ENCODE measurements around the gene XXYLT1.
"Not testable (repeated sequence)": the region's sequence is repeated elsewhere in the genome, so short reads cannot be mapped to it uniquely, and the experiment has no call there.

XXYLT1 gene

GRCh38 chr3:195096484-195097330 lies 174.3 kb downstream of the XXYLT1 start:
- no peak for DNase-seq (ENCODE audit: low read depth)

- no peak for DNase-seq (ENCODE audit: low read depth)
Measured at GRCh38 chr3:195096053-195096452, 174.9 kb downstream of the XXYLT1 start.

DNA sequence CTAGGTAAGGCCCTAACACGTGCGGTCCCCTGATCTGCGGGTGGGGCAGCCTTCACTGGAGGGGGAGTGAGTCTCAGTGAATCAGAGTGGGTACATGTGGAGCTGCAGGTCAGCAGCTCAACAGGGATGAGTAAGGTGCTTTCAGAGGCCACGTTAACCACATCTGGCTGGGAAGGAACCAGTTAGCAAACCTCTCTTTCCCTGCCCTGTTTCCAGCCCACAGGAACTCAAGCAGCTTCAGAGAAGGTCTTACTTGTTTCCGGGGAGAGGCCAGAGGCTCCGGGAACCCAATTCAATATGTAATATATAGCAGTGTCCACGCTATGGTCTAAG lies 175.3 kb downstream of the XXYLT1 start:
- DNase-seq (ENCODE audit: low read depth): no peak

DNA sequence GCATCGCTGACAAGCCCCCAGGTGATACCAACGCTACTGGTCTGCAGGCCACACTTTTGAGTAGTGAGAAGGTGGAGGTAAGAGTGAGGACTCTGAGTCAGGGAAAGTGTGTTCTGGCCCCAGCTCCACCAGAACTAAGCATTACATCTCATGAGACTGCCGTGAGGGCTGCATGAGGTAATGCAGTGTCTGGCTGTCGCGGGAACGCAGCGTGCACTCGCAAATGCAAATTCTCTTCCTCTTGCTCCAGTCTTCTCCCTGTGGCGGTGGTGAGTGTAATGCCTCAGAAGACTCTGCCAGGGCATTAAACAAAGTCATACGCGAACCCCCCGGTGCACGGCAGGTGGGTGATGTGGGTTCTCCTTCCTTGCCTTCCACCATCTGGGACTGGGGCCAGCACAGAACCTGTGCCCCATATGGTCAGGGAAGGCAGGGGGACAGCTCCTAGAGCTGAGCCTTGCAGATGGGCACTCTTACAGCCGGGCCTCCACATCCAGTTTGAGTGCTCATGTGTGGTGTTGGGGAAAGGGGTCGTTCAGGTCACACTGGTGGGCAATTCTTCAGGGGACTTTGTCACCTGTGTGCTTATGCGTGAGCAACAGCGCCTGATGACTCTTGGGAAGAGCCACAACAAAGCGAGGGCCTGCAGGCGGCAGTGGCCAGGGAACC lies 175.8 kb downstream of the XXYLT1 start:
- no peak for DNase-seq (ENCODE audit: low read depth)

- DNase-seq (ENCODE audit: low read depth): no peak
Measured at GRCh38 chr3:195094191-195094921, 176.6 kb downstream of the XXYLT1 start.

- DNase-seq (ENCODE audit: low read depth): no peak
Measured at GRCh38 chr3:195093731-195094130, 177.2 kb downstream of the XXYLT1 start.

GRCh38 chr3:195087840-195088601 lies 182.9 kb downstream of the XXYLT1 start:
- not testable (repeated sequence) for DNase-seq (ENCODE audit: low read depth)

DNA sequence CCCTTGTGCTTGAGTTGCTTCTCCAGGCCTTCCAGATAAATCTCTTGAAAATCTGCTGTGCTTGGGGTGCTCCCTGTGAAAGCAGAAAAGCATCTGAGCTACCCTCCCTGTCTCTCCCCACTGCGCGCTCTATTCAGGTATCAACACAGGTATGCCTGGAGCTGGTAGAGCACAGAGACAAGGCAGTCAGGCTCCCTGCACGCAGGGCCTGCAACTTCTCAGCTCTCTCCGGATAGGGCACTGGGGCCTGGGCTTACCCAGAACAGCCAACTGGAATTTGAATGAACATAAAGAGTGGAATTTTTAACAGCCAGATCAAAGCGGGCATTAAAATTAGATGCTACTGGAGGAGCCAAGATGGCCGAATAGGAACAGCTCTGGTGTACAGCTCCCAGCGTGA lies 183.6 kb downstream of the XXYLT1 start:
- DNase-seq (ENCODE audit: low read depth): no peak

GRCh38 chr3:195086885-195087284 lies 184.1 kb downstream of the XXYLT1 start:
- no peak for DNase-seq (ENCODE audit: low read depth)

- DNase-seq (ENCODE audit: low read depth): no peak
Measured at GRCh38 chr3:195086341-195086740, 184.6 kb downstream of the XXYLT1 start.

GRCh38 chr3:195085356-195086130 lies 185.4 kb downstream of the XXYLT1 start:
- no peak for DNase-seq (ENCODE audit: low read depth)

GRCh38 chr3:195084746-195085145 lies 186.2 kb downstream of the XXYLT1 start:
- DNase-seq (ENCODE audit: low read depth): no peak

GRCh38 chr3:195083659-195084058 lies 187.3 kb downstream of the XXYLT1 start:
- DNase-seq (ENCODE audit: low read depth): no peak

DNA sequence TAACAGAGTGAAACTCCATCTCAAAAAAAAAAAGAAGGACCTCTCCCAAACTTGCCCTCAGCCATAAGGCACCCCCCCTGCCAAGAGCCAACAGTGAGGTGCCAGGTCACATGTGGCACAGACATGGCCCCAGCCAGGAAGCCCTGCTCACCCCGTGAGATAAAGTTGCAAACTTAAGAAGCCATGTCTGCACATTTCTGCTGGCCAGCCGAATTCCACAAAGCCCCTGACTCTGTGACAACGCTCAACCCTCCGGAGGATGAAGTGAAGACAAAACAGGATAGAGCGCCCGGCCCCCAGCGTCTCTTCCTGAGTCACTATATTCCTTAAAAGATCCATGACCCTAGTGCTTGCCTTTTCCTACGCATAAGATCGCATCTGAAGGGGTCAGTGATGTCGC lies 188.1 kb downstream of the XXYLT1 start:
- DNase-seq (ENCODE audit: low read depth): no peak

DNA sequence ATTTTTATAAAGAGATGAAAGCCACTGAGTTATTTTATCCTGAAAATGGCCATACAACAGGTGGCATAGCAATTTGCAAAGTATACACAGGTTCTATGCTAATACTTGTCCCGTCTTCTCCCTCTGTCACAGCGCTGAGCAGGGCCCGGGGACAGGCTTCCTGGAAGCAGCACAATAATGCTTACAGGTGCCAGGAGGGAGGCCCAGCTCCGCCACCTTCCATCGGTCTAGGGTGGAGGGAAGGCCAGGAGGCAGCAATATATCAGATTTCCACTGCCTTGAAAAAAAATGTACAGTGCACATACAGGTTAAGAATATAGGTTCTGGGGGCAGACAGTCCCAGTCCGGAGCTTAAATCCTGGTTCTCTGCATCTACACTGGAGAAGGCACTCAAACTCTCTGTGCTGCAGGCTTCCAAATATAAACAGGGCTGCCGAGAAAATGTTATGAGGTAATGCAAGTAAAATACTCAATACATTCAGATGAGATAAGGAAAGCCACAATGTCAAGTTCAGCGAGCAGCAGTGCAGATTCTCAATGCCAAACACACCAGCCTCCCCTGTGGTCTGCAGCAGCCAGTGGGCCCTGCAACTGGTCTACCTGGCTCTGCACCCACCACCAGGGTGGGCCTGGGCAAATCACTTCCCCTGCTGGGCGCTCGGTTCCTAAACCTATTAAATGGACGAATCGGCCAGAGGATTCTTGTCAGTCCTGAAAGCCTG lies 189.6 kb downstream of the XXYLT1 start:
- no peak for DNase-seq (ENCODE audit: low read depth)

- DNase-seq (ENCODE audit: low read depth): no peak
Measured at GRCh38 chr3:195080571-195081151, 190.3 kb downstream of the XXYLT1 start.

GRCh38 chr3:195080125-195080524 lies 190.8 kb downstream of the XXYLT1 start:
- DNase-seq (ENCODE audit: low read depth): no peak

GRCh38 chr3:195079636-195080035 lies 191.3 kb downstream of the XXYLT1 start:
- DNase-seq (ENCODE audit: low read depth): no peak

DNA sequence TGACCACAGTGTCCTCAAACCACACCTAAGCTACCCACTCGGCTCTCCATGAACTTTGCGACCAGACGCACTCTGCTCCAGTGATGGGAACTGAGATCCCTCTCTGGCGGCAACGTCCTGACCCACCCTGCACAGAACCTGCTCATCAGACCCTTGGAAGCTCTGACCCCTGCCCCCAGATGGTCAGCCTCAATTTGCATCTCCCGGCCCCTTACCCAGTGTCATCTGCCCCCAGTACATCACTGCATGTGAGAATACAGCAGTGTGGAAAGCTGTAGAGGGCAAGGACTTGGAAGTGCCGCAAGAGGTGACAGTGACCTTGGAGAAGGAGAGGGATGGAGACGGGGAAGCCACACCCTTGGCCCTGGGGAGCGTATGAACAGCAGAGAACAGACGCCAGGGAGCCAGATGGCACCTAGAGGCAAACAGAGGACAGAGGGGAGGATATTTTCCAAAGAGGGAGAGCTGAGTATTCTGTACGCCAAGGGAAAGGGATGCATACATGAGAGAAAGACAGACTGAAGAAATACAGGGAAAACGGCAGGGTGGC lies 192.0 kb downstream of the XXYLT1 start:
- no peak for DNase-seq (ENCODE audit: low read depth)
